IPS-NIHi11 (cell line): ENCODE measurements around the gene TTYH1.

Source experiments
- DNase-seq: peaks from one replicate; pipeline ENCODE4 v3.0.0; 2012; ENCODE audit warnings: mixed read lengths, low spot score

Gene TTYH1

DNA sequence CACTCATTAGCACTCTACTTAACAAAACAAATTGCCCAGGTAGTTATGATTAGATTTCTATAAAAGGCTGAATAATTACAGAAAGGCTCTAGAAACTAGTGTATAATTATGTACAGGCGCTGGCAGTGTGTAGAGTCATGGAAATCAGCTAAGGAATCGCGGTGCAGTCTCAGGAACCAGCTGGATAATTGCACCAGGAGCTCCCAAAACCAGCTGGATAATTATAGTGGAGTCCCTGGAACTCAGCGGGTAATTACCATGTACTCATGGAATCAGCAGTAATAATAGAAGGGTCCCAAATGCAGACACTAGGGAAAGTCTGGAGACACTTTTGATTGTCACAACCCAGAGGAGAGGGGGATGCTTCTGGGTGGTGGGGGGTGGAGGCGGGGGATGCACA, 23.2 kb upstream of the TTYH1 start:
- no peak for DNase-seq

DNA sequence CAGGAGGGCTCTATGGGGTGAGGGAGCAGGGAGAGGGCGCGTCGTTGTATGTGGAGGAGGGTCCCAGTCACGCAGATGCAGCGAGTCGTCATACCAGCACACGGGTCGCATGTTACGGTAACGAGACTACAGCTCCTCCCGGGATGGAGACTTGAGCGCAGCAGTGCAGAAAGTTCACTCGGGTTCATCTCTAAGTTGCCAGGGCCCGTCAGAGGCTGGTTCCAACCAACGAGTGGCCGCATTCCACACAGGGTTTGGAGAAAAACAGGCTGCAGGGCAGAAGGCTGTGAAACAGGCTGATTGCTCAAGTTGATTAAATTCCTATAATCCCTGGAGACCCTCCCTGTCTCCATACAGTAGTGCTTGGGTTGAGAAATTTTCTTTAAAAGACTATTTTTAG, 21.9 kb upstream of the TTYH1 start:
- DNase-seq, result no peak

GRCh38 chr19:54395685-54396084, 19.6 kb upstream of the TTYH1 start:
- no peak for DNase-seq

DNA sequence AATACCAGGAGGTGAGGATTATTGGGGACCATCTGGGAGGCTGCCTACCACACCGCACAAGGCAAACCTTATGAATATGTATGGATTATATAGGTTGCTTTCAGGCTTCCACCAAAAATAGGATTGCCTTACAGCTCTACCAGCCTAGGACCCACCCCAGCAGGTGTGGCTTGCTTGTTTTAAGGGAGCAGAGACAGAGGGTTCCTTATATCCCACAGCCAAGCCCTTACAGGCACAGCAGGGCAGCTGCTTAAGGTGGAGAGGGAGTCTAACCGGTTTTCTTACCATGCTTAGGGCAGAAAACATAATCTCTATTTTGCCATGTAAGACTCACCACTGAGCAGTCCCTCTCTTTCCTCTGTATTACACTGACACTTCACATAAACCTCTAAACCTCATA, 16.1 kb upstream of the TTYH1 start:
- DNase-seq, result no peak

DNA sequence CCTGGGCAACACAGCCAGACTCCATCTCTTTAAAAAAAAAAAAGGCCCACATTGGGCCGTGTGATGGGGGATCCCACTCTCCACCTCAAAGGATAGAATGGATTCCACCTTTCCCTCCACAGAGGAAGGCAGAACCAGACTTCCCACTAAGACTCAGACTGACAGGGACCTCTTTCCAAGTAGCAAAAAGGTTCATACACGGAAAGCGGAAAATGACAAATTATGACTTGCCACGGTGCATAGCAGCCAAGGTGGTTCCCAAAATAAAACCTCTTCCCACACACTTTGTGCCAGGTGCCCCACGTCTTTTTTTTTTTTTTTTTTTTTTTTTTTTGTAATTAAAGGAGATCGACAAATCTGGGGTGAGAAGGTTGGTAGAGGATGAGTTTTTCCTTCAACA, 14.4 kb upstream of the TTYH1 start:
- no peak for DNase-seq

DNA sequence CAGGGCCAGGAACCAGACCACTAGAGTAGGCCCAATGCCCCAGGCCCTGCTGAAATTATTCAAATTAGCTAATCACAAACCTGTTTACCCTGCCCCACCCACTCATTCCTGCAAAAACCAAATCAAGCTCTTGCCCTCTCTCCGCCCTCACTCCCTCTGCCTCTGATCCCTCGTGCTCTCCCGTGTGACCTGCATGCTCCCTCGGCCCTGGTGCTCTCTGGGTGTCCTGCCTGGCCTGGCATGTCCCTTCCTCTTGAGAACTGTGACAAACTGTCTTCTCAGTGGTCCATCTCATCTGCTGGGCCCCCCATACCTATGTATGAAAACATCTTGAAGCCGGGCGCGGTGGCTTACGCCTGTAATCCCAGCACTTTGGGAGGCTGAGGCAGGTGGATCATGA, 12.2 kb upstream of the TTYH1 start:
- DNase-seq, result no peak

GRCh38 chr19:54405628-54406027, 9.6 kb upstream of the TTYH1 start:
- no peak for DNase-seq

GRCh38 chr19:54407780-54408179, 7.5 kb upstream of the TTYH1 start:
- DNase-seq, result no peak

GRCh38 chr19:54408456-54409026, 6.7 kb upstream of the TTYH1 start:
- DNase-seq, result no peak

DNA sequence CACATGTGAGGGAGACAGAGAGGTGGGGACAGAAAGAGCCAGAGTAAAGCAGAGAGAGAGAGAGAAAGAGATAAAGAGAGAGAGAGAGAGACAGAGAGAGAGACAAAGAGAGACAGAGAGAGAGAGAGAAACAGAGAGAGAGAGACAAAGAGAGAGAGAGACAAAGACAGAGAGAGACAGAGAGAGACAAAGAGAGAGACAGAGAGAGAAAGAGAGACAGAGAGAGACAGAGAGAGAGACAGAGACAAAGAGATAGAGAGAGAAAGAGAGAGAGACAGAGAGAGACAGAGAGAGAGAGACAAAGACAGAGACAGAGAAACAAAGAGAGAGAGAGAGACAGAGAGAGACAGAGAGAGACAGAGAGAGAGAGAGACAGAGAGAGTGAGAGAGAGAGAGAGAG, 4.2 kb upstream of the TTYH1 start:
- DNase-seq, result no peak

DNA sequence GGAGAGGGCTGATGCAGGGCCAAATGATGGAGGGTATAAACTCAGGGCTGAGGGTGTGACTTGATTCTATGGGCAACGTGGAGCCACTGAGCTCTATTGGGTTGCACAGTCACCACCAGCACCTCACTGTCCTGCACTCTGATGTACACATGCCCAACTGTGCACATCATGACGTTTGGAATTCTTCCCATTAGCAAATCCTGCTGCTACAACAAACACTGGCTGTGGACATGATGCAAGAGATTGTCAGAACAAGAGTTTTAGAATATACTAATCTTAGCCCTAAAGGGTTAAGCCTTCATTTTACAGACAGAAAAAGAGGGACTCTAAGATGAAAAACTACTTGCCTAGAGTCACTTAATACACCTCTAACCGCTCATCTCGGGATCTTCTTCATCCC, 2.4 kb upstream of the TTYH1 start:
- no peak for DNase-seq

DNA sequence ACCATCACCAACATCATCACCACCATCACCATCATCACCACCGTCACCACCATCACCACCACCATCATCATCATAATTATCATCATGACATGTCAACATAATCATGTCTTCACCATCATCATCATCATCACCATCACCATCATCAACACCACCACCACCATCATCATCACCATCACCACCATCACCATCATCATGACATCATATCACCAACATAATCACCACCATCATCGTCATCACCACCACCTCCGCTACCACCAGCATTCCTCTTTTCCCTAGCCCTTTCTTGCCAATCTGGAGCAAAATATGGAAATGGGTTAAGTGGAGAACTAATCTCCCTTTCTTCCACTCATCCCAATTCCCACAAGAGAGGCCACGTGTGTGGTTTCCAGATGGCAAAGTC, 1.1 kb upstream of the TTYH1 start:
- DNase-seq, result no peak

- peak; percentile 23 for DNase-seq
Observed at GRCh38 chr19:54415901-54416673, 823 bp downstream of the TTYH1 start.

GRCh38 chr19:54416695-54417491, 1.6 kb downstream of the TTYH1 start:
- DNase-seq, result no peak

DNA sequence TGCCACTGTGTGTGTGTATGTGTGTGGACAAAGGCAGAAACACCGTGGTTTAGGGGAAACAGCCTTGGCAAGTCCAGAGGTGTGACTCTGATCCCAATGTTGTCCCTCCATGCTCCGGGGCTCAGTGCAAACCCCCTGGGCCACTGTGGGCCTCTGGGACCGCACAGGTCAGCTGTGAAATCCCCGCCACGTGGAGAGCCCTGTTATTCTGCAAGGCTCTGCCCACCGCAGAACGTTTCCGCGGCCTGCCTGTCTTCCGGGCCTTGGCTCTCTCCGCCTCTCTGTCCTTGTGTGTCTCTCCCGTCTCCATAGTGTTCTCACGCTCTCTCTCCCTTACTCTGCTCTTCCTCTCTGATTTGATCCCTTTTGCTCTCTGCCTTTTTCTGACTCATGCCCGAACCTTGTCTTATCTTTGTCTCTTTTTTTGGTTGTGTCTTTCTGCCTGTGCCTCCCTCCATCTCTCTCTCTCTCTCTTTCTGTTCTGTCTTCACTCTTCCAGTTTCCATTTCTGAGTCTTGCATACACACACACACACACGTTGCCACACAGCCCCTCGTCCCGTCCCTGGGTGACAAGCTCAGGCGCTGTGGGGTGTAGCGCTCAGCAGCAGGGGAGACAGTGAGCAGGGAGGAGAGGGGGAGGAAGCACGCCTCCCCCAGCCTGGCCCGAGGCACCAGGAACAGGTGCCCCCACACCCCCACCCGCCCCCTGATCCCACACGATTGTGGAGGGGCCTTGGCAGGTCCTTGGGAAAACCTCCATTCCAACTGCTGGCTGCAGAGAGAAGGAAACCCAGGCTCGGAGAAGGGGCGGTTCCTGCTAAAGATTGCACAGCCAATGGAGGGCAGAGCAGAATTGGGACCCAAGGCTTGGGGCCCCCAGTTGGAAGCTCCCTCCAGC, 3.0 kb downstream of the TTYH1 start:
- no peak for DNase-seq

DNA sequence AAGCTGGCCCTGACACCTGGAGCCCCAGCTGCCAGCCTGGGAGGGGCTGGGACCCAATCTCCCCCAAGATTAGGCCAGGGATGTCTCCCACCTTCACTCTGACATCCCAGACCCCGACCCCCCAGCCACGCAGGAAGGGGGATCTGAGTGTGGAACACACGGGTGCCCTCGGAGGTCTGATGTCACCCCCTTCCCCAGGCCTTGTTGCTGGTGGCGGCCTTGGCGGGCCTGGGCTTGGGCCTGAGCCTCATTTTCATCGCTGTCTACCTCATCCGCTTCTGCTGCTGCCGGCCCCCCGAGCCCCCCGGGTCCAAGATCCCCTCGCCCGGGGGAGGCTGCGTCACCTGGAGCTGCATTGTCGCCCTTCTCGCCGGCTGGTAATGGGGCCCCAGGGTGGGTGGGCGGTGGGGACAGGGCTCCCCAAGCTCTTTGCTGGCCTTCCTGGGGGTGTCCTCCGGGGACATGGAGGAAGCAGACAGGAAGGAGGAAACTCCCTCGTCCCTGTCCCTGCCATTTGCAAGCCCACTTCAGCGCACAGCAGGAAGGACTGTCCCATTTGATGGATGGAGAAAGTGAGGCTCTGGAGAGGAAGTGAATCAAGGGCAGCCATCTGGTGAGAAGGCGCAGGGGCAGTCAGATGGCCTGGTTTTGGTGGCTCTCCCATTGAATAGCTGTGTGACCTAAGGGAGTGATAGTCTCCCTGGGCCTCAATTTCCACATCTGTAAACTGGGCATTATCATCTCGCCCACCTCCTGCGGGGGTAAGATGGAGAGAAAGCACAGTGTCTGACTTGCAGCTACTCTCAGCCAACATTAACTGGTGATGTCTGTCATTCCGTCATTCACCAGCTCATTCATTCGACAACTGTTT, 3.9 kb downstream of the TTYH1 start:
- DNase-seq, result no peak

GRCh38 chr19:54420068-54420382, 4.8 kb downstream of the TTYH1 start:
- DNase-seq, result no peak

DNA sequence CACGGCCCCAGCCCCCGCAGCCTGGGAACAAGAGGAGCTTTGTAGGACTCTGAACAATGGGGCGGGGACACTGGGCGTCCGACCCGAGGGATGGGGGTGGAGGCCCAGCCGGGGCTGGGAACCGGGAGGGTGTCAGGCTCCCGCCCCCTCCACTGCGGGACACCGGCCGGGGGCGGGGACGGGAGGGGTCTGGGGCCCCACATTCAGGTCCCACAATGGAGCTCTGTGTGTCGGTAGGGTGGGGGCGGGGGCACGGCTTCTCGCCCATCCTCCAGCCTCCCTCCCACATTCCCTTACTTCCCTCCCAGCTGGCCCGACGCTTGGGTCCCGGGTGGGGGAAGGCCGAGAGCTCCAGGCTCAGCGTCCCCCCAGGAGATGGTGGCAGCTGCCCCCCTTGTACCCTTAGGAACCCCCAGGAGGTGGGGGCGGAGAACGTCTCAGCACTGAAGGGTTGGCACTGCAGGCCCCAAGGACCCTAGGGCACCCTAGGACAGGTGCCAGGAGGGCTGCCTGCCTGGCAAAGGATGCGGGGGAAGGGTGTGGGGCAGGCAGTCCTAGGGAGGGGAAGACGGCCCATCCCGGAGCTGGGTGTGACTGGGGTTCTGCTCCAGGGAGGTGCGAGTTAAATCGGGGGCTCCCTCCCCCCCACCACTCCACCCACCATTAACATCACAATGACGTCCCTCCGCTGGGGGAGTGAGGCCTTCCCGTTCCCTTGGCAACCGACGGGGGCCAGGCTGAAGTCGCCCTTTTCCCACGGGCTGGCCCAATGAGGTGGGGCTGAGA, 5.3 kb downstream of the TTYH1 start:
- DNase-seq, result peak; percentile 80

DNA sequence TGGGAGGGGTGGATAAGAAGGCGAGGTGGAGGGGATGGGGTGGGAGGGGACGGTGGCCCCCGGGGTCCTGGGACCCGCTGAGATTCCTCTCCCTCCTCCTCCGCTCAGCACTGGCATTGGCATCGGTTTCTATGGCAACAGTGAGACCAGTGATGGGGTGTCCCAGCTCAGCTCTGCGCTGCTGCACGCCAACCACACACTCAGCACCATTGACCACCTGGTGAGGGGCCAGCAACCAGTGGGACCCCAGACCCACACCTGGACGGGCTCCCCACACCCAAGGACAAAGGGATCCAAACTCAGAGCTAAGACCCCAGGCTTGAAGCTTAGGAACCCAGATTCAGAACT, 5.9 kb downstream of the TTYH1 start:
- DNase-seq, result peak; percentile 77

- no peak for DNase-seq
Observed at GRCh38 chr19:54421521-54421920, 6.3 kb downstream of the TTYH1 start.

- peak; percentile 59 for DNase-seq
Observed at GRCh38 chr19:54422136-54422535, 6.9 kb downstream of the TTYH1 start.
